ENCODE results near the gene SWAP70. TPM values are rescaled to one million over a fixed set of nuclear protein-coding genes. Genes with fewer than 3 reads are reported as not detected.

SWAP70 gene
- total and polyA plus RNA-seq, 2 of the 8 experiments (the other 6 are each of a cell fraction or from before 2014, with no cell fraction given) = 14.8 to 37.5 TPM

GRCh38 chr11:9717719-9718118, 53.8 kb downstream of the SWAP70 start:
- H3K4me3 ChIP-seq (ENCODE audit: extremely low read depth in 1 of 4, insufficient read depth in 2 of 4, low read depth in 3 of 4, low read length in 4 of 4) = no peak overlapping the region
- no peak for DNase-seq (ENCODE audit: low read depth in 1 of 2, low spot score in 2 of 2)
- H2BK5ac ChIP-seq (ENCODE audit: low read depth, low read length) = no peak overlapping the region
- peaks cover 4% of the 10 kb centered on the region for H3K79me1 ChIP-seq (ENCODE audit: low read depth, low read length)
- H2AFZ ChIP-seq (ENCODE audit: low read length) = no peak overlapping the region
- no peak overlapping the region for H3K14ac ChIP-seq (ENCODE audit: insufficient read length)
- H3K4me2 ChIP-seq (ENCODE audit: insufficient read depth in 1 of 2, low read depth in 2 of 2, low read length in 2 of 2) = no peak overlapping the region
- H4K8ac ChIP-seq (ENCODE audit: extremely low read depth, insufficient read depth, low read length) = no peak overlapping the region
- ChIA-PET POLR2A (ENCODE audit: partially characterized antibody) (interaction anchor here (0.5 kb wide), 1 partner anchor 313 kb away, joined by 3 read pairs; no protein-coding TSS in a partner anchor), CTCF (ENCODE audit: partially characterized antibody) (interaction anchor here (1.0 kb wide), 1 partner anchor 9 kb away, joined by 3 read pairs; no protein-coding TSS in a partner anchor)
- H3K56ac ChIP-seq (replicated peaks; ENCODE audit: insufficient read length, low read depth, low read length) = no peak overlapping the region
- 94% methylated on average over 2 of the region's 2 CpGs; no CpG with 5 or more reads in 1 of the 2 experiments for WGBS, 2 experiments (ENCODE audit: extremely low coverage in 1 of 2, insufficient coverage in 1 of 2, insufficient read length in 1 of 2, insufficient replicate concordance in 2 of 2, low coverage in 1 of 2, low lambda C conversion rate in 2 of 2, missing lambda C conversion rate in 1 of 2)
- no peaks in the 10 kb centered on the region; a peak in 1 of 7 replicates for H3K27me3 ChIP-seq (replicated peaks in 1 of 4; ENCODE audit: control insufficient read depth in 3 of 4, extremely low read depth in 1 of 4, insufficient read depth in 3 of 4, low read length in 3 of 4)
- H2AK5ac ChIP-seq (ENCODE audit: low read depth, low read length) = no peak overlapping the region
- no peaks in the 10 kb centered on the region; a peak in 1 of 7 replicates for H3K4me1 ChIP-seq (replicated peaks in 1 of 4; ENCODE audit: control insufficient read depth in 3 of 4, insufficient read depth in 4 of 4, low read length in 3 of 4)
- no peak overlapping the region for H3K23ac ChIP-seq (ENCODE audit: insufficient read length)
- H3K9me3 ChIP-seq (ENCODE audit: insufficient read depth in 2 of 2, low read depth in 1 of 2, low read length in 1 of 2) = no peaks in the 10 kb centered on the region; a peak in 1 of 4 replicates
- H3K79me2 ChIP-seq (ENCODE audit: control insufficient read depth in 1 of 2, insufficient read depth in 2 of 2, low read length in 2 of 2) = no peaks in the 10 kb centered on the region
- H2BK20ac ChIP-seq (ENCODE audit: low read length) = no peak overlapping the region
- H3K18ac ChIP-seq (ENCODE audit: extremely low read depth, low read length) = no peak overlapping the region
- no peak overlapping the region for H2BK120ac ChIP-seq (replicated peaks; ENCODE audit: low read depth, low read length)
- TF ChIP-seq SIX5 (IDR thresholded peaks at IDR 0.05; ENCODE audit: low read depth, low read length) = no peak
- no peak for TF ChIP-seq EP300 (IDR thresholded peaks at IDR 0.05; ENCODE audit: borderline replicate concordance in 1 of 2, low read depth in 2 of 2, low read length in 2 of 2)
- no peak for TF ChIP-seq SRF (IDR thresholded peaks at IDR 0.05; ENCODE audit: low read depth, low read length)
- TF ChIP-seq BCL11A (IDR thresholded peaks at IDR 0.05; ENCODE audit: low read depth in 2 of 2, low read length in 2 of 2) = no peak
- TF ChIP-seq POLR2A (IDR thresholded peaks at IDR 0.05; ENCODE audit: control extremely low read depth in 1 of 2, low read depth in 2 of 2, low read length in 2 of 2) = no peak
- TF ChIP-seq SIN3A (conservative IDR thresholded peaks at IDR 0.05 in 1 of 2, IDR thresholded peaks at IDR 0.05 in 1 of 2; ENCODE audit: low read depth in 1 of 2, low read length in 2 of 2) = no peak
- TF ChIP-seq TAF1 (IDR thresholded peaks at IDR 0.05; ENCODE audit: low read depth, low read length) = no peak
- TF ChIP-seq HDAC2 (IDR thresholded peaks at IDR 0.05; ENCODE audit: borderline replicate concordance in 1 of 2, low read depth in 2 of 2, low read length in 2 of 2) = no peak
- no peak for TF ChIP-seq SAP30 (IDR thresholded peaks at IDR 0.05; ENCODE audit: insufficient read depth, insufficient replicate concordance, low read length)
- no peak for TF ChIP-seq BACH1 (IDR thresholded peaks at IDR 0.05; ENCODE audit: low read length)
- H4K5ac ChIP-seq (ENCODE audit: insufficient read length, low read depth, low read length) = no peak overlapping the region
- no peak overlapping the region for H3K4ac ChIP-seq (replicated peaks; ENCODE audit: insufficient read length, low read depth, low read length)
- no peak for FAIRE-seq
- H3K36me3 ChIP-seq (ENCODE audit: control insufficient read depth in 2 of 4, insufficient read depth in 4 of 4, low read length in 3 of 4) = peaks cover 0 to 23% (median 10%) of the 10 kb centered on the region in 4 experiments; a peak in 2 of 8 replicates
- H3K27ac ChIP-seq (ENCODE audit: low read depth, low read length) = no peak overlapping the region
- H2BK12ac ChIP-seq (ENCODE audit: low read depth, low read length) = no peak overlapping the region
- H3K9ac ChIP-seq (replicated peaks in 1 of 4; ENCODE audit: extremely low read depth in 1 of 4, low read depth in 3 of 4, low read length in 3 of 4) = no peak overlapping the region
- peaks cover 0 to 1% of the 10 kb centered on the region in 2 experiments for H4K20me1 ChIP-seq (replicated peaks in 1 of 2; ENCODE audit: control insufficient read depth in 1 of 2, insufficient read depth in 2 of 2, low read length in 2 of 2)
- H4K91ac ChIP-seq (replicated peaks; ENCODE audit: insufficient read length, low read length) = no peak overlapping the region
- no peaks in the 10 kb centered on the region for H3K23me2 ChIP-seq (ENCODE audit: low read depth, low read length)
- H2BK15ac ChIP-seq (ENCODE audit: low read length) = no peak overlapping the region
